K562 (cell line): Measurements from ENCODE around the gene ZC3H10. TPM values are rescaled to one million over a fixed set of nuclear protein-coding genes. Genes with fewer than 3 reads are reported as not detected.

ENCODE experiments used
- CHD4 ChIP-seq: fragments of 200-600 bp; sonication (generic); IDR thresholded peaks from 3 replicates; pipeline ENCODE4 v1.6.1; 2012; ENCODE audit warnings: low read depth, mild to moderate bottlenecking, mixed read lengths, low read length, inconsistent platforms; ENCODE audit not compliant: insufficient read depth, insufficient replicate concordance, poor library complexity, severe bottlenecking
- CREM ChIP-seq: IDR thresholded peaks from 2 replicates; pipeline ENCODE4 v1.6.1; 2014; ENCODE audit warnings: antibody characterized with exemption, low read depth
- EHMT2 ChIP-seq: fragments of 450-650 bp; IDR thresholded peaks from 2 replicates; pipeline ENCODE4 v1.6.1; 2018; ENCODE audit warnings: antibody characterized with exemption
- FOXK1 ChIP-seq: sonication (generic); formaldehyde crosslinking; IDR thresholded peaks from 2 replicates; pipeline ENCODE4 v1.8.0; 2022; ENCODE audit warnings: missing genetic modification reagents, mild to moderate bottlenecking, borderline replicate concordance
- HDGF ChIP-seq: fragments of 450-650 bp; IDR thresholded peaks from 2 replicates; pipeline ENCODE4 v1.6.1; 2016
- HIVEP1 ChIP-seq: fragments of 250-450 bp; sonication (Bioruptor Pico); IDR thresholded peaks from 2 replicates; pipeline ENCODE4 v1.4.0; 2020; ENCODE audit warnings: mild to moderate bottlenecking
- HMG20B ChIP-seq: fragments of 250-450 bp; sonication (Bioruptor Pico); IDR thresholded peaks from 2 replicates; pipeline ENCODE4 v1.5.0; 2021; ENCODE audit warnings: mild to moderate bottlenecking
- HNRNPL ChIP-seq: fragments of 200-400 bp; formaldehyde crosslinking; IDR thresholded peaks from 2 replicates; pipeline ENCODE4 v1.6.1; 2017; ENCODE audit warnings: low read depth, mild to moderate bottlenecking, low read length
- KLF6 ChIP-seq: fragments of 250-450 bp; sonication (Bioruptor Pico); IDR thresholded peaks from 2 replicates; pipeline ENCODE4 v1.4.0; 2020; ENCODE audit warnings: mild to moderate bottlenecking, moderate library complexity, borderline replicate concordance
- MCM7 ChIP-seq, 2 experiments: fragments of 450-650 bp; IDR thresholded peaks; 2 replicates each; pipeline ENCODE4 v1.6.1; 2016 to 2018
- PHF8 ChIP-seq: fragments of 200-600 bp; sonication (generic); IDR thresholded peaks from 2 replicates; pipeline ENCODE4 v1.6.1; 2012; ENCODE audit warnings: mixed run types, mild to moderate bottlenecking, inconsistent platforms, low read length, moderate library complexity, borderline replicate concordance
- RNF2 ChIP-seq: sonication (generic); IDR thresholded peaks from 2 replicates; pipeline ENCODE4 v1.6.1; 2016
- SMARCA4 ChIP-seq: fragments of 450-650 bp; IDR thresholded peaks from 2 replicates; pipeline ENCODE4 v1.6.1; 2016
- THRAP3 ChIP-seq: fragments of 450-650 bp; IDR thresholded peaks from 2 replicates; pipeline ENCODE4 v1.6.1; 2016; ENCODE audit warnings: mild to moderate bottlenecking, inconsistent platforms, borderline replicate concordance
- ZKSCAN8 ChIP-seq: fragments of 200-800 bp; sonication (Bioruptor generic); IDR thresholded peaks from 2 replicates; pipeline ENCODE4 v1.6.1; 2016; ENCODE audit warnings: missing genetic modification characterization, missing compliant biosample characterization
- ZNF217 ChIP-seq: sonication (generic); formaldehyde crosslinking; IDR thresholded peaks from 2 replicates; pipeline ENCODE4 v1.8.0; 2022; ENCODE audit warnings: mild to moderate bottlenecking, missing genetic modification reagents
- ZNF76 ChIP-seq: fragments of 250-450 bp; sonication (Bioruptor Pico); IDR thresholded peaks from 2 replicates; pipeline ENCODE4 v1.4.0; 2020; ENCODE audit warnings: mild to moderate bottlenecking, moderate library complexity, borderline replicate concordance
- polyA plus RNA-seq, 8 experiments: library from polyadenylated mRNA; depleted of rRNA in 4 of 8; stranded (reverse) in 5 of 8; unstranded in 3 of 8; fragments of >200 nt; fragmentation: Nextera tagmentation in 2 of 8; fragmentation: Illumina TruSeq in 1 of 8; extraction: Ambion mirVana in 2 of 8; extraction: Trizol in 1 of 8; gene quantifications; 2 replicates each; pipeline versions ENCODE4 v1.2.1 to v1.2.3, GENCODE V29; 2011 to 2014; ENCODE audit warnings: inconsistent platforms in 1 of 8, missing spikeins in 1 of 8
- total RNA-seq, 7 experiments: library from RNA; depleted of rRNA in 6 of 7; stranded (reverse); fragments of >200 nt in 6 of 7; fragmentation: Illumina TruSeq in 2 of 7; extraction: Trizol in 2 of 7; gene quantifications; 2 replicates each; pipeline versions ENCODE4 v1.2.1 to v1.2.3, GENCODE V29; 2011 to 2021; ENCODE audit warnings: low replicate concordance in 1 of 7
- TF ChIP-seq, protein P1 (sequence below): sonication (generic); formaldehyde crosslinking; IDR thresholded peaks from 2 replicates; pipeline ENCODE4 v1.8.0; 2022; ENCODE audit warnings: missing genetic modification reagents, mild to moderate bottlenecking, moderate library complexity, borderline replicate concordance
- TF ChIP-seq, protein P2 (sequence below): fragments of 450-650 bp; formaldehyde crosslinking; IDR thresholded peaks from 2 replicates; pipeline ENCODE4 v1.4.0; 2020; ENCODE audit warnings: mild to moderate bottlenecking, moderate library complexity
- TF ChIP-seq, protein P3 (sequence below): fragments of 250-450 bp; sonication (Bioruptor Pico); IDR thresholded peaks from 2 replicates; pipeline ENCODE4 v1.4.0; 2020; ENCODE audit warnings: mild to moderate bottlenecking, moderate library complexity, borderline replicate concordance
- TF ChIP-seq, protein P4 (sequence below): sonication (generic); formaldehyde crosslinking; IDR thresholded peaks from 2 replicates; pipeline ENCODE4 v1.8.0; 2022; ENCODE audit warnings: missing genetic modification reagents, mild to moderate bottlenecking, borderline replicate concordance
- TF ChIP-seq, protein P5 (sequence below): sonication (generic); formaldehyde crosslinking; IDR thresholded peaks from 2 replicates; pipeline ENCODE4 v1.4.0; 2020; ENCODE audit warnings: mild to moderate bottlenecking, missing genetic modification reagents

The ZC3H10 gene
- total and polyA plus RNA-seq, 9 of the 15 experiments (the other 6 are each of a cell fraction or from before 2014, with no cell fraction given), result 0.31 to 4.1 (median 1.6) TPM

DNA sequence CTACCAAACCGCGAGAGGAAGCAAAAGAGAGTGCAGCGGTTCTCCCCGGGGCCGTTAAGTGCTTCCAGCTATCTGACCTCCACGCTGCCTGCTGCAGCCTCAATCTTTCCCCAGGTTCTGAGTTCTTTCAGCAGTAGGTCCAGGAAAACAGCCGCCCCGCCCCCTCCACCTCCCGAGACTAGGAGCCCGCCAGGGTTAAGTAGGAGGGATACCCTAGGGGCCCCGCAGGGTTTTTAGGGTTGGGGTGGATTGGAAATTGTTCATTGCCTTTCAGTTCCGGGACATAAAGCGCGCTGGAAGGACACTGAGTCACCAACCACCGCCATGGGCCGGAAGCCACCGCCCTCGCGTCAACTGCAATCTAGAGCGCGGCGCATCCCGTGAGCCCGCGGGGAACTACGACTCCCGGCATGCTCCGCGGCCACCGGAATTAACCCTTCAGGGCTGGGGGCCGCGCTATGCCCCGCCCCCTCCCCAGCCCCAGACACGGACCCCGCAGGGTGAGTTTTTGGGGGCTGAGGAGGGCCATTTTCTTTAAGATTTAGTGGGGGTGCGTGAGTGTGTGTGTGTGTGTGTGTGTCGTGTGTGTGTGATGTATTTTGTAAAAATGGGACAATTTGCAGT lies 34.2 kb downstream of the ZC3H10 start, which contains the start of gene MYL6B (continued):
- TF ChIP-seq, protein P1, sequence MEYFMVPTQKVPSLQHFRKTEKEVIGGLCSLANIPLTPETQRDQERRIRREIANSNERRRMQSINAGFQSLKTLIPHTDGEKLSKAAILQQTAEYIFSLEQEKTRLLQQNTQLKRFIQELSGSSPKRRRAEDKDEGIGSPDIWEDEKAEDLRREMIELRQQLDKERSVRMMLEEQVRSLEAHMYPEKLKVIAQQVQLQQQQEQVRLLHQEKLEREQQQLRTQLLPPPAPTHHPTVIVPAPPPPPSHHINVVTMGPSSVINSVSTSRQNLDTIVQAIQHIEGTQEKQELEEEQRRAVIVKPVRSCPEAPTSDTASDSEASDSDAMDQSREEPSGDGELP (CRISPR knock-in tag), result peak; percentile 70
- TF ChIP-seq HMG20B (CRISPR knock-in tag), result no peak
- TF ChIP-seq, protein P2, sequence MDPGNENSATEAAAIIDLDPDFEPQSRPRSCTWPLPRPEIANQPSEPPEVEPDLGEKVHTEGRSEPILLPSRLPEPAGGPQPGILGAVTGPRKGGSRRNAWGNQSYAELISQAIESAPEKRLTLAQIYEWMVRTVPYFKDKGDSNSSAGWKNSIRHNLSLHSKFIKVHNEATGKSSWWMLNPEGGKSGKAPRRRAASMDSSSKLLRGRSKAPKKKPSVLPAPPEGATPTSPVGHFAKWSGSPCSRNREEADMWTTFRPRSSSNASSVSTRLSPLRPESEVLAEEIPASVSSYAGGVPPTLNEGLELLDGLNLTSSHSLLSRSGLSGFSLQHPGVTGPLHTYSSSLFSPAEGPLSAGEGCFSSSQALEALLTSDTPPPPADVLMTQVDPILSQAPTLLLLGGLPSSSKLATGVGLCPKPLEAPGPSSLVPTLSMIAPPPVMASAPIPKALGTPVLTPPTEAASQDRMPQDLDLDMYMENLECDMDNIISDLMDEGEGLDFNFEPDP (CRISPR knock-in tag), result no peak
- no peak for TF ChIP-seq EHMT2
- TF ChIP-seq HDGF, result no peak
- TF ChIP-seq HNRNPL, result no peak
- TF ChIP-seq CREM, result peak; percentile 92
- no peak for TF ChIP-seq ZNF217 (CRISPR knock-in tag)
- no peak for TF ChIP-seq KLF6 (CRISPR knock-in tag)
- TF ChIP-seq, protein P3, sequence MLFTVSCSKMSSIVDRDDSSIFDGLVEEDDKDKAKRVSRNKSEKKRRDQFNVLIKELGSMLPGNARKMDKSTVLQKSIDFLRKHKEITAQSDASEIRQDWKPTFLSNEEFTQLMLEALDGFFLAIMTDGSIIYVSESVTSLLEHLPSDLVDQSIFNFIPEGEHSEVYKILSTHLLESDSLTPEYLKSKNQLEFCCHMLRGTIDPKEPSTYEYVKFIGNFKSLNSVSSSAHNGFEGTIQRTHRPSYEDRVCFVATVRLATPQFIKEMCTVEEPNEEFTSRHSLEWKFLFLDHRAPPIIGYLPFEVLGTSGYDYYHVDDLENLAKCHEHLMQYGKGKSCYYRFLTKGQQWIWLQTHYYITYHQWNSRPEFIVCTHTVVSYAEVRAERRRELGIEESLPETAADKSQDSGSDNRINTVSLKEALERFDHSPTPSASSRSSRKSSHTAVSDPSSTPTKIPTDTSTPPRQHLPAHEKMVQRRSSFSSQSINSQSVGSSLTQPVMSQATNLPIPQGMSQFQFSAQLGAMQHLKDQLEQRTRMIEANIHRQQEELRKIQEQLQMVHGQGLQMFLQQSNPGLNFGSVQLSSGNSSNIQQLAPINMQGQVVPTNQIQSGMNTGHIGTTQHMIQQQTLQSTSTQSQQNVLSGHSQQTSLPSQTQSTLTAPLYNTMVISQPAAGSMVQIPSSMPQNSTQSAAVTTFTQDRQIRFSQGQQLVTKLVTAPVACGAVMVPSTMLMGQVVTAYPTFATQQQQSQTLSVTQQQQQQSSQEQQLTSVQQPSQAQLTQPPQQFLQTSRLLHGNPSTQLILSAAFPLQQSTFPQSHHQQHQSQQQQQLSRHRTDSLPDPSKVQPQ, result no peak
- TF ChIP-seq THRAP3, result no peak
- TF ChIP-seq, protein P4, sequence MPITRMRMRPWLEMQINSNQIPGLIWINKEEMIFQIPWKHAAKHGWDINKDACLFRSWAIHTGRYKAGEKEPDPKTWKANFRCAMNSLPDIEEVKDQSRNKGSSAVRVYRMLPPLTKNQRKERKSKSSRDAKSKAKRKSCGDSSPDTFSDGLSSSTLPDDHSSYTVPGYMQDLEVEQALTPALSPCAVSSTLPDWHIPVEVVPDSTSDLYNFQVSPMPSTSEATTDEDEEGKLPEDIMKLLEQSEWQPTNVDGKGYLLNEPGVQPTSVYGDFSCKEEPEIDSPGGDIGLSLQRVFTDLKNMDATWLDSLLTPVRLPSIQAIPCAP, result no peak
- no peak for TF ChIP-seq SMARCA4
- TF ChIP-seq, protein P5, sequence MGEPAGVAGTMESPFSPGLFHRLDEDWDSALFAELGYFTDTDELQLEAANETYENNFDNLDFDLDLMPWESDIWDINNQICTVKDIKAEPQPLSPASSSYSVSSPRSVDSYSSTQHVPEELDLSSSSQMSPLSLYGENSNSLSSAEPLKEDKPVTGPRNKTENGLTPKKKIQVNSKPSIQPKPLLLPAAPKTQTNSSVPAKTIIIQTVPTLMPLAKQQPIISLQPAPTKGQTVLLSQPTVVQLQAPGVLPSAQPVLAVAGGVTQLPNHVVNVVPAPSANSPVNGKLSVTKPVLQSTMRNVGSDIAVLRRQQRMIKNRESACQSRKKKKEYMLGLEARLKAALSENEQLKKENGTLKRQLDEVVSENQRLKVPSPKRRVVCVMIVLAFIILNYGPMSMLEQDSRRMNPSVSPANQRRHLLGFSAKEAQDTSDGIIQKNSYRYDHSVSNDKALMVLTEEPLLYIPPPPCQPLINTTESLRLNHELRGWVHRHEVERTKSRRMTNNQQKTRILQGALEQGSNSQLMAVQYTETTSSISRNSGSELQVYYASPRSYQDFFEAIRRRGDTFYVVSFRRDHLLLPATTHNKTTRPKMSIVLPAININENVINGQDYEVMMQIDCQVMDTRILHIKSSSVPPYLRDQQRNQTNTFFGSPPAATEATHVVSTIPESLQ, result no peak
- TF ChIP-seq ZKSCAN8, result no peak
- TF ChIP-seq MCM7 (IDR thresholded peaks at IDR 0.05), result no peak
- TF ChIP-seq RNF2, result no peak
- no peak for TF ChIP-seq HIVEP1
- peak; percentile 34; the same call in 1 of the 2 replicates for TF ChIP-seq ZNF76 (CRISPR knock-in tag)
- no peak for TF ChIP-seq CHD4
- no peak for TF ChIP-seq FOXK1 (CRISPR knock-in tag)
- peak; percentile 66 for TF ChIP-seq PHF8
